SHP77 (cell line): ENCODE measurements around the gene GFPT1.
A peak's percentile ranks its signal among the peaks of the same experiment; 100 is the strongest.

Source experiments
- DNase-seq, 2 experiments: peaks; one replicate each; lab custom pipeline; 2025; lab: John Stamatoyannopoulos, UW

The GFPT1 gene

GRCh38 chr2:69316550-69316949 is 70.5 kb downstream of the GFPT1 start:
- no peak for DNase-seq

GRCh38 chr2:69315160-69315761 is 71.8 kb downstream of the GFPT1 start:
- no peak for DNase-seq

- DNase-seq: no peak
These were observed 76.0 kb downstream of the GFPT1 start for GRCh38 chr2:69311024-69311416.

GRCh38 chr2:69310111-69311023 is 76.7 kb downstream of the GFPT1 start:
- DNase-seq: no peak

- DNase-seq: no peak
These were observed 77.5 kb downstream of the GFPT1 start for GRCh38 chr2:69309351-69310110.

- no peak for DNase-seq
These were observed 78.7 kb downstream of the GFPT1 start for GRCh38 chr2:69308338-69308737.

GRCh38 chr2:69307579-69308064 is 79.4 kb downstream of the GFPT1 start:
- no peak for DNase-seq

GRCh38 chr2:69306822-69307578 is 80.0 kb downstream of the GFPT1 start:
- peak; percentile 35 to 69 for DNase-seq

GRCh38 chr2:69306393-69306821 is 80.6 kb downstream of the GFPT1 start:
- DNase-seq: no peak

- DNase-seq: no peak
These were observed 81.2 kb downstream of the GFPT1 start for GRCh38 chr2:69305712-69306392.

- no peak for DNase-seq
These were observed 81.9 kb downstream of the GFPT1 start for GRCh38 chr2:69305166-69305565.

- no peak for DNase-seq
These were observed 82.4 kb downstream of the GFPT1 start for GRCh38 chr2:69304656-69305055.

GRCh38 chr2:69300650-69301049 is 86.4 kb downstream of the GFPT1 start:
- DNase-seq: no peak

- DNase-seq: peak; percentile 38 to 57
These were observed 87.1 kb downstream of the GFPT1 start for GRCh38 chr2:69299772-69300516.

- peak in 1 of 2 experiments; percentile 7 for DNase-seq
These were observed 88.2 kb downstream of the GFPT1 start for GRCh38 chr2:69298862-69299261.

- no peak for DNase-seq
These were observed 88.8 kb downstream of the GFPT1 start for GRCh38 chr2:69298261-69298660.

- no peak for DNase-seq
These were observed 89.8 kb downstream of the GFPT1 start for GRCh38 chr2:69297216-69297615.

GRCh38 chr2:69296421-69296820 is 90.6 kb downstream of the GFPT1 start:
- DNase-seq: no peak

- DNase-seq: no peak
These were observed 94.8 kb downstream of the GFPT1 start for GRCh38 chr2:69292256-69292655.

- no peak for DNase-seq
These were observed 95.3 kb downstream of the GFPT1 start for GRCh38 chr2:69291721-69292120.
